H54 (cell line): Measurements from ENCODE around the gene LCN6.

Experiments
- DNase-seq: peaks from one replicate; pipeline ENCODE4 v3.0.0; 2011; ENCODE audit warnings: low spot score, mixed read lengths; ENCODE audit not compliant: insufficient read length
- FAIRE-seq: peaks from 3 replicates; lab custom pipeline; 2011; peaks lifted over from hg19 to GRCh38; lab: Jason Lieb, UNC
- POLR2A ChIP-seq: IDR thresholded peaks from 2 replicates; pipeline ENCODE4 v1.6.1; 2011; ENCODE audit warnings: low read depth, mild to moderate bottlenecking, low read length

LCN6 gene

GRCh38 chr9:136700959-136701667 is 47.2 kb downstream of the LCN6 start:
- FAIRE-seq: no peak
- no peak for TF ChIP-seq POLR2A
- DNase-seq: no peak

GRCh38 chr9:136700304-136700703 is 48.0 kb downstream of the LCN6 start:
- DNase-seq (no peak), FAIRE-seq (no peak)
- no peak for TF ChIP-seq POLR2A

- no peak for FAIRE-seq
- TF ChIP-seq POLR2A: no peak
- DNase-seq: no peak
Observed at GRCh38 chr9:136698635-136699246, 49.6 kb downstream of the LCN6 start.

- DNase-seq: no peak
- FAIRE-seq: no peak
- TF ChIP-seq POLR2A: no peak
Observed at GRCh38 chr9:136697821-136698526, 50.4 kb downstream of the LCN6 start.

DNA sequence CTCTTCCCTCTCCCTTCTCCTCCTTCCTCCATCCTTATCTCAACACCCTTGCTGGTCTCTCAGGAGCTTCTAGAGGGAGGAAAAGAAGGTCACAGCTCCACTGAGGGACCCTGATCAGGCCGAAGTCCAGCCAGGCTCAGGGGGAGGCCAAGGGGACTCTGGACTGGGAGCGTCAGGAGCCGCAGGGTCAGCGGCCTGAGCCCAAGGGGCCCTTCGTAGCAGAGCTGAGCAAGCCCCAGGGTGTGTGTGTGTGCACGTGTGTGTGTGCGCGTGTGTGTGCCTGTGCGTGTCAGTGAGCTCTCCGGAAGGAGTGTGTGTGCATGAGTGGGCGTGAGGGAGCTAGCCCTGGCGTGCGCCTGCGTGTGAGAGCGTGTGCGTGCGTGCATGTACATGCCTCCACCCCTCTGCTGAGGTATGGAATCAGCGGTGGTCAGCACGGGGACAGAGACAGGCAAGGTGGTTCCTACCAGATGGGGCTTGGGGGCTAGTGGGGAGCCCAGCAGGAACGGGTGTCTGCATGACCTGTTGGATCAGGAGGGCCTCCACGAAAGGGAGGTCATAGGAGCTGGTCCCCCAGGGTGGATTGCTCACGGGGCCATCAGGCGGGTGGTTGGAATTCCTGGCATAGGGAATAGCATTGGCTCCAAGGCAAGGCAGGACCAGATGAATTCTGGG is 51.0 kb downstream of the LCN6 start:
- DNase-seq (no peak), FAIRE-seq (no peak)
- TF ChIP-seq POLR2A: no peak

DNA sequence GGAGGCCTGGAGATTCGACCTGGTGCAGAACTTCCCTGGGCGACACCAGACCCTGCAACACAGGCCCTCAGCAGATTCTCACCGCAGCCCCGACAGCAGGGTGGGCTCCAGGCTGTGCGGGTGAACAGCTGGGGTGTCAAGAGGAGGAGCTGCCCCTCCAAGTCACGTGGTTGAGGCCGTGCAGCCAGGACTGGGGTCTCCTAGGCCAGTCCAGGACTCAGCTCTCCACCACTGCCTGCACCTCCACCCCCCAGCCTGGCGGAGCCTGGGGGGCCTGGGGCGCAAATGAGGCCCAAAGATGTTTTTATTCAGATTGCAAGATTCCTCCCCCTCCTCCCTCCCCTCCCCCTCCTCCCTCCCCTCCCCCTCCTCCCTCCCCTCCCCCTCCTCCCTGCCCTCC is 51.8 kb downstream of the LCN6 start:
- no peak for FAIRE-seq
- TF ChIP-seq POLR2A: no peak
- DNase-seq: no peak

- no peak for TF ChIP-seq POLR2A
- no peak for FAIRE-seq
- DNase-seq: no peak
Observed at GRCh38 chr9:136695955-136696354, 52.4 kb downstream of the LCN6 start.

GRCh38 chr9:136695435-136695895 is 52.9 kb downstream of the LCN6 start:
- no peak for FAIRE-seq
- no peak for TF ChIP-seq POLR2A
- no peak for DNase-seq

DNA sequence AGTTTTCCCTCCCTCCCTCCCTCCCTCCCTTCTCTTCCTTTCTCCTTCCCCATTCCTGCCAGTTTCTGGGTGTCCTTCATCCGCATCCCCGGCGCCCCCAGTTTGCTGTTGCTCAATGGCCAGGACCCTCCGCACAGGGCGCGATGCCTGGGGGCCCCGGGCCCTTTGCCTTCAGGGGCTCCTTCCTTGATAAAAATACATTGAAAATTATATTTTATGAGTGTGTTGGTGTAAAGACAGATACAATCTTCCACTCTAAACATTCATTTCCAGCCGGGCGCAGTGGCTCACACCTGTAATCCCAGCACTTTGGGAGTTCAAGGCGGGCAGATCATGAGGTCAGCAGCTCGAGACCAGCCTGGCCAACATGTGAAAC is 53.5 kb downstream of the LCN6 start:
- TF ChIP-seq POLR2A: no peak
- FAIRE-seq (no peak), DNase-seq (no peak)

DNA sequence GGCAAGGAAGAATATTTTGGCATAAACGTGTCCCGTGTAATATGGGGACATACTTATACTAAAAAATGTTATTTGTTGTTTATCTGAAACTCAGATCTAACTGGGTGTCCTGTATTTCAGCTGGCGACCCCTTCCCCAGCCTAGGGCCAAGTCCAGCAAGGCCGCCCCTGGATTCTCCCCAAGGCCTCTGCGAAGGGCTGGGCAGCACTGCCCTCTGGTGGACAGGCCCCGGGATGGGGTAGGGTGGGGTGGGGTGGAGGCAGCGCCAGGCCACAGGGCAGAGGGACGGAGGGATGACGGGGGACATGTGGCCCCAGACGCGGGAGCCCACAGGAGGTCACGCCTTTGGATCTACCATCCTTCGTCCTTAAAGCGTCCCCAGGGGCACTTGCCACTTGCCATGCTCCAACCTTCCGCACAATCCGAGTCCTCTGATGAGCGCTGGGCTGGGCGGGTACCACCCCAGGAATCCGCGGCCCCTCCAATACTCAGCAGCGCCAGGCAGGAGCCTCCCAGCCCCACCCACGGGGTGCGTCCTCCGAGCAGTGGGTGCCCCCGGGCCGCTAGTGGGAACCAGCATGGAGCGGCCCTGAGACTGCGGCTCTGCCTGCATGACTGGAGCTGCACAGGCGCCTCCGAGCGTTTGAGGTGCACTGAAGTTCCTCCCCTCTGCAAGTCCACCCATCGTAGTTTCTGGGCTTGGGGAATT is 54.0 kb downstream of the LCN6 start:
- FAIRE-seq (no peak), DNase-seq (peak; percentile 97)

More for the DNA sequence above, 54.0 kb downstream of the LCN6 start:
- no peak for TF ChIP-seq POLR2A
